ENCODE data around the gene RAVER2. TPM values are rescaled to one million over a fixed set of nuclear protein-coding genes. Genes with fewer than 3 reads are reported as not detected.

RAVER2 gene
- total RNA-seq, 1 experiment from 2014 or later: 11.4 TPM

DNA sequence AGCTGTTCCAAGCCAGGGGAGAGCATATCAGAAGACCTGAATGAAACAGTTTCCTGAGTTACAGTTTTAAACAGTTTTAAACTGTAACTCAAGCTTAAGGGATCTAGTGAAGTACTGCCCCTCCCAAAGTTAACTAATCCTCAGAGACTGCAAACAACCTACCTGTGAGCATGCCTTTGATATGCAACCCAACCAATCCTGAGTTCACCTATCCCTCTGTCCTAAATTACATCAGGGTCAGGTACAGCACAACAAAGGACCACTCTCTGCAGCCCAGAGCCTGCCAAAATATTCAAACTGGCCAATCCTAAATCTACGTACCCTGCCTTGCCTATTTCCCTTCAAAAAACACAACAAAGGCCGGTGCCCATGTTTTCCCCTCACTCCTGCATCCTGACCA lies 32.8 kb upstream of the RAVER2 start:
- H3K9me2 ChIP-seq (replicated peaks; ENCODE audit: low read length): 0 out of 2 replicates have a peak, but pooled peaks cover 3% of the 10 kb centered on the region
- no peak overlapping the region for H3K9ac ChIP-seq (ENCODE audit: low read length)
- no peaks in the 10 kb centered on the region for H3K27me3 ChIP-seq (ENCODE audit: low read length)
- TF ChIP-seq CTCF (conservative IDR thresholded peaks at IDR 0.05; ENCODE audit: low read depth, low read length) (no peak), EZH2phosphoT487 (IDR thresholded peaks at IDR 0.05; ENCODE audit: borderline replicate concordance, low read length) (no peak), EZH2 (IDR thresholded peaks at IDR 0.05; ENCODE audit: low read length, unreplicated experiment) (no peak)
- H3K4me1 ChIP-seq (ENCODE audit: insufficient read depth, low read length): no peaks in the 10 kb centered on the region
- H3K79me2 ChIP-seq (ENCODE audit: low read length): no peaks in the 10 kb centered on the region
- H3K4me2 ChIP-seq (ENCODE audit: low read length): no peak overlapping the region
- no peaks in the 10 kb centered on the region for H4K20me1 ChIP-seq (ENCODE audit: low read length)
- H3F3A ChIP-seq (ENCODE audit: low read length, unreplicated experiment): no peaks in the 10 kb centered on the region
- no peaks in the 10 kb centered on the region for H3K36me3 ChIP-seq (ENCODE audit: low read depth, low read length)
- H3K9me3 ChIP-seq (ENCODE audit: low read length): no peaks in the 10 kb centered on the region
- POLR2A ChIA-PET (ENCODE audit: unreplicated experiment): no interaction called here
- H3K4me3 ChIP-seq (ENCODE audit: low read length): no peak overlapping the region
- DNase-seq: no peak
- H2AFZ ChIP-seq (ENCODE audit: low read length): no peak overlapping the region
- intact Hi-C loops (cut with micrococcal nuclease): no loop called here
- ATAC-seq: no peak
- BruUV-seq (replicated peaks): no TSS peak
- H3K27ac ChIP-seq (ENCODE audit: low read length): no peak overlapping the region
- CTCF ChIA-PET: no interaction called here

DNA sequence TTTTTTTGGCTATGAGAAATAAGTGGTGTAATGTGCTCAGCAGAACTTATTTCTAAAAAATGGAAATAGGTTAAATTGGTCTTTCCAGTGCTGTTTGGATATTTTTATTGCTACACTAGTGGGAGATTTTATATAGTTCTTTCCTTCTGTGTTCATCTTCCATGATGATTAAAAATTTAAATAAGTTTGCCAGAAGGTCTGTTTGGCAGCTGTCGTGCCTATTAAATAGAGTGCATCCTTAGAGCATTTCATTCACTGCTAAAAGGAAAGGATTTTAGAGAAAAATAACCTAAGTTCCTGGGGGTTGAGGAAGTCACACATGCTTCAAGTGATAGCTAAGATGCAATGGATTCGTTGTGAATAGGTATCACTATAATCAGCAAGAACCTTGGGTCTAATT lies 29.7 kb upstream of the RAVER2 start:
- intact Hi-C loops (cut with micrococcal nuclease): no loop called here
- DNase-seq (no peak), ATAC-seq (no peak)
- Histone ChIP-seq H2AFZ (ENCODE audit: low read length) (no peak overlapping the region), H3K9ac (ENCODE audit: low read length) (no peak overlapping the region), H3K79me2 (ENCODE audit: low read length) (no peaks in the 10 kb centered on the region), H3K27me3 (ENCODE audit: low read length) (peaks cover 5% of the 10 kb centered on the region; the same call in 1 of the 2 replicates), H3K4me2 (ENCODE audit: low read length) (no peak overlapping the region), H3F3A (ENCODE audit: low read length, unreplicated experiment) (no peaks in the 10 kb centered on the region), H3K4me1 (ENCODE audit: insufficient read depth, low read length) (no peaks in the 10 kb centered on the region), H3K9me2 (replicated peaks; ENCODE audit: low read length) (no peaks in the 10 kb centered on the region), H3K27ac (ENCODE audit: low read length) (no peak overlapping the region), H3K36me3 (ENCODE audit: low read depth, low read length) (no peaks in the 10 kb centered on the region), H3K9me3 (ENCODE audit: low read length) (no peaks in the 10 kb centered on the region), H4K20me1 (ENCODE audit: low read length) (no peaks in the 10 kb centered on the region), H3K4me3 (ENCODE audit: low read length) (no peak overlapping the region)
- ChIA-PET CTCF (no interaction called here), POLR2A (ENCODE audit: unreplicated experiment) (no interaction called here)
- no TSS peak for BruUV-seq (replicated peaks)
- TF ChIP-seq EZH2 (IDR thresholded peaks at IDR 0.05; ENCODE audit: low read length, unreplicated experiment): no peak
- no peak for TF ChIP-seq EZH2phosphoT487 (IDR thresholded peaks at IDR 0.05; ENCODE audit: borderline replicate concordance, low read length)
- no peak for TF ChIP-seq CTCF (conservative IDR thresholded peaks at IDR 0.05; ENCODE audit: low read depth, low read length)

DNA sequence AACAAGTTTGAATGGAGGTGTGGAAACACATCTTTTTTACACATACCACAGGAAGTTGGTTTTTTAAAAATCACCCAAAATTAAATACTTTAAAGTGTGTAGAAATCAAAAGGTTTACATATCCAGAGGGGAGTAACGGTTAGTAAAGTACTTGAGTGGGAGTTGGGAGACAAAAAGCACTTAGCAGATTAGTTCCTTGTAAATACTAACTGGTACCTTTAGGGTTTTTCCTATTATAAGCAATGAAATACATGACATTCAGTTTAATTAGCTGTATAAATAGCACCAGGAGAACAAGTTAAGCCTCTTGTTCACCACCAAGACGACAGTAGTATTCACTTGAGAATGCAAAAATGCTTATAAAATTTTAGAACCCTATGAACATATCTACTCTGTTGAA lies 23.7 kb upstream of the RAVER2 start:
- Histone ChIP-seq H3K27ac (ENCODE audit: low read length) (no peak overlapping the region), H3F3A (ENCODE audit: low read length, unreplicated experiment) (no peaks in the 10 kb centered on the region), H3K36me3 (ENCODE audit: low read depth, low read length) (no peaks in the 10 kb centered on the region), H3K4me2 (ENCODE audit: low read length) (no peak overlapping the region), H3K4me1 (ENCODE audit: insufficient read depth, low read length) (no peaks in the 10 kb centered on the region), H3K27me3 (ENCODE audit: low read length) (peaks cover 27% of the 10 kb centered on the region), H3K79me2 (ENCODE audit: low read length) (no peaks in the 10 kb centered on the region), H2AFZ (ENCODE audit: low read length) (no peak overlapping the region), H3K9ac (ENCODE audit: low read length) (no peak overlapping the region), H3K9me3 (ENCODE audit: low read length) (no peaks in the 10 kb centered on the region), H3K4me3 (ENCODE audit: low read length) (no peak overlapping the region), H3K9me2 (replicated peaks; ENCODE audit: low read length) (no peaks in the 10 kb centered on the region), H4K20me1 (ENCODE audit: low read length) (no peaks in the 10 kb centered on the region)
- no peak for ATAC-seq
- BruUV-seq (replicated peaks): no TSS peak
- intact Hi-C loops (cut with micrococcal nuclease): no loop called here
- ChIA-PET POLR2A (ENCODE audit: unreplicated experiment) (no interaction called here), CTCF (no interaction called here)
- TF ChIP-seq EZH2phosphoT487 (IDR thresholded peaks at IDR 0.05; ENCODE audit: borderline replicate concordance, low read length) (no peak), CTCF (conservative IDR thresholded peaks at IDR 0.05; ENCODE audit: low read depth, low read length) (no peak), EZH2 (IDR thresholded peaks at IDR 0.05; ENCODE audit: low read length, unreplicated experiment) (no peak)
- DNase-seq: no peak
